HG03521 (cell line): ENCODE measurements around the gene TBC1D14.

ENCODE experiments used
- ATAC-seq: cut with Tn5 transposase; IDR thresholded peaks from one replicate; pipeline ENCODE4 v1.9.1; 2021; ENCODE audit warnings: mild to moderate bottlenecking, moderate library complexity; ENCODE audit not compliant: unreplicated experiment

The TBC1D14 gene, protein sequence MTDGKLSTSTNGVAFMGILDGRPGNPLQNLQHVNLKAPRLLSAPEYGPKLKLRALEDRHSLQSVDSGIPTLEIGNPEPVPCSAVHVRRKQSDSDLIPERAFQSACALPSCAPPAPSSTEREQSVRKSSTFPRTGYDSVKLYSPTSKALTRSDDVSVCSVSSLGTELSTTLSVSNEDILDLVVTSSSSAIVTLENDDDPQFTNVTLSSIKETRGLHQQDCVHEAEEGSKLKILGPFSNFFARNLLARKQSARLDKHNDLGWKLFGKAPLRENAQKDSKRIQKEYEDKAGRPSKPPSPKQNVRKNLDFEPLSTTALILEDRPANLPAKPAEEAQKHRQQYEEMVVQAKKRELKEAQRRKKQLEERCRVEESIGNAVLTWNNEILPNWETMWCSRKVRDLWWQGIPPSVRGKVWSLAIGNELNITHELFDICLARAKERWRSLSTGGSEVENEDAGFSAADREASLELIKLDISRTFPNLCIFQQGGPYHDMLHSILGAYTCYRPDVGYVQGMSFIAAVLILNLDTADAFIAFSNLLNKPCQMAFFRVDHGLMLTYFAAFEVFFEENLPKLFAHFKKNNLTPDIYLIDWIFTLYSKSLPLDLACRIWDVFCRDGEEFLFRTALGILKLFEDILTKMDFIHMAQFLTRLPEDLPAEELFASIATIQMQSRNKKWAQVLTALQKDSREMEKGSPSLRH

DNA sequence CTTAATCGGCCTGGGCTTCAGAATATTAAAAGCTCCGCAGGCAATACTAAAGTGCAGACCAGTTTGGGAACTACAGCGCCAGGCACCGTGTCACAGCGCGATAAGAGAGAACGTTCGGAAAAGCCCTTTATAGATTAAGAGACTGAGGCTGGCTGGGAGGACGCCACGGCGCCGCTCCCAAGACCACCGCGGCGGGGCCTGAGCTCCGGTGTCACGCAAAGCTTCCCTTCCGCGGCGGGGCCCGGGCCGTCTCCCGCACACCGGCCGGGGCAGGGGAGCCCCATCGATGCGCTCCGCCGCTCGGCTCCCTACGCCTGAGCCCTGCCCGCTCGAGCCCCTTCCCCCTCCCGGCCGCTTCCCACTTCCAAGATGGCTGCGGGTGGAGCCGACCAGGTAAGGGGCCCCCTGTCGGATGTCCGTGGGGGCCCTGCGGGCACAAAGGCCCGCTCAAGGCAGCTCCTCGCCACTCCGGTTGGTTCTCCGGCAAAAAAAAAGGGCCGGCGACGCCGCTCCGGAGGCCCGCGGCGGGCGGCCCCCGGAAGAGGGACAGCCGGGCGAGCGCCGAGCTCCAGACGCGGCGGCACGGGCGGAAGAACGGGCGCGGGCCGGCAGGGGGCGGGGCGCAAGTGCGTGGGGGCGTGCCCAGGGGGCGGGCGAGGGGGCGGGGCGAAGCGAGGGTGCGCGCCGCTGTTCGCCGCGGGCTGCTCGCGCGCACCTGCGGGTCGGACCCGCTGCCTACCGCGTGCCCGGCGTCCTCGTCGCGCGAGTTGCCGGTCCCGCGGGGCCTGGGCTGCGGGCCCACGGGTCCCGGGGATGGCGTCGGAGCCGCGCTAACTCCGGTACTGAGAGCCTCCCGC, at the start of gene TBC1D14:
Gene TBC1D14 (plus strand): TSS at position 714 of the 857 bp plus-strand sequence. CDS start 13,564 bp downstream, outside the sequence.
- ATAC-seq: peak; percentile 83

DNA sequence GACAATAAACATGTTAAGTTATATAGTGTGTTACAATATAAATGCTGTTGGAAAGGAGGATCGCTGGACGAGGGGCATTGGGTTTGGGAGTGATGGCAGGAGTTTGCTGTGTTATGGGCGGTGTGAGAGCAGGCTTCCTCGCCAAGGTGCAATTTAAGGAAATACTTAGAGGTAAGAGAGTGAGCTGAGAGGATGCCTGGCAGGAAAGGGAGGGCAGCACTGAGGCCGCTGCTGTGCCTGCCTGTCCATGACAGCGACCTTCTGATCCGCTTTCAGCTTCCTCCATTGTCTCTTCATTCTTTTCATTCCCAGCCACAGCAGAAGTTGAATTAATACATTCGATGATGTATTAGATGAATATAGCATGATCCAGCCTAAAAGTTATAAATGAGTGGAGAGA, 41.2 kb upstream of the TBC1D14 start:
- ATAC-seq: no peak

DNA sequence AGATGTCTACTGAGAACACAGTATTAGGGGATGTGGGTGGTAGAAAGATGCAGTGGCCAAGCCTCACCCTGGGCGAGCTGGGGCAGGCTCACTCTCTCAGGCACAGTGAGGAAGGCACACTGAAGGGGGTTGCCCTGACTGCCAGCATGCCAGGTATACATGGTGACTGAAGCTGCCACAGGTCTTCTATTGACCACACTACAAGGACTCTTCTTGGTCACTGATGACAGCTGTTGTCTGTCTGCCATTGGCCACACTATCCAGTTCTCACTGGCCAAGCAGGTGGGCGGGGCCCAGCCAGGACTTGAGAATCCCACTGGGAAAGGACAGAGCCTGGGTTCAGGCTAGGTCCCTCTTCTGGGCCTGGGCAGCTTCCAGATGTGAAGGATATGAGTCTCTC, 39.7 kb upstream of the TBC1D14 start:
- ATAC-seq: no peak

DNA sequence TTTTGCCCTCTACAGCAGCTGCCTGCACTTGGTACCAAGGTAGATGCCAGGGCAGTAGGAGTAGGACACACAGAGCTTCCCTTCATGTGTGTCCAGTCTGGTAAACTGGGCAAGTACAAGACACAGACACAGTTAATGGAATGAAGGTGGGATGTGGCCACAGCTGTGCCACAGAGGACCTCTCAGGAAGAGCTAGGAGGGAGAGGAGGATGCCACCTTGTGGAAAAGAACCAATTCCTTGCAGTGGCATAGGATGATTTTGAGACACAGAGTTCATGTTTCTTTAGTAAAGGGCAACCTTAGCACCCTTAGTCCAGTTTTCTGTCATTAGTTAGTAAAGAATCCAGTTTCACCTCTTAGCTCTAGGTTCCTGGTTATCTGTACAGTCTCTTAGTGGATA, 36.3 kb upstream of the TBC1D14 start:
- no peak for ATAC-seq

DNA sequence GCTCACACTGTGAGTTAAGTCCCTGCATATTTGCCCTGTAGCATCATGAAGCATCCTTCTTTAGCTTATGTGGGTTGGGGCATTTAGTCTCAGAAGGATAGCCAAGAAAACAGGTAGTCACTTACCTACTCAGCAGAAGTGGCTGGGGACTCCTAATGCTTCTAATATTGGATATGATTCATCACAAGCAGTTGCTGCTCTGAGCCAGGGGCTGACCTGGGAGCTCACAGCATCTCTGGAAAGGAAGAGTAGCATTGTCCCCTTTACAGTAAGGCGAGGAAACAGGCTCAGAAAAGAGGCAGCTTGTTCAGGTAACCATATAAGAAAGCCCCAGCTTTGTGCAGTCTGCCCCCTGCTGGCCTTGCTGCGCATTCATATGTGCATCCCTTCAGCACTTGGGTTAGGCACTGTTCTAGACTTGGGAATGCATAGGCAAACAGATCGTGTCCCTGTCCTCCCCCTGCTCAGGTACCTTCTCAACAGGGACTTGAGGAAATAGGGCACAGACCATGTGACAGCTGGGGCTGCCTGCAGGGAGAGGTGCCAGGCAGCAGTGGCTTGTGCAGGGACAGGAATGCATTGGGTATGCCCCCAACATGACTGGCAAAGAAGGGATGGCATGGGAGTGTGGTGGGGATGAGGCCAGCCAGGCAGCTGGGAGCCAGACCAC, 35.7 kb upstream of the TBC1D14 start:
- peak; percentile 46 for ATAC-seq

DNA sequence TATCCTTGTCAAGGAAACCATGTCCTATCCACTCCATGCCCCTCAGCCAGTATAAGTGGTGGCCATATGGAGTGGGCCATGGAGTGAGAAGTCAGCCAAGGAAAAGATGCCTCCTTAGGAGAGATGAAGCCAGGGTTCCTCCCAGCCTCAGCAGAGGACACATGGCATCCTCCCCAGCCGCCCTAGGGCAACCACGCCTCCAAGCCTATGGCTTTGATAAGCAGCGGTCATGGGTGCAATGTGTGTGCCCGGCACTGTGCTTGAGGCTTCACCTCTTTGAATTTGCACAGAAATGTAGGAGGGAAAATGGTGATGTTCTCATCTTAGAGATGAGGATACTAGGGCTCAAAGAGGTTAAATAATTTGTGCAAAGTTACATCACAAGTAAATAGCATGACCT, 34.6 kb upstream of the TBC1D14 start:
- ATAC-seq: no peak

DNA sequence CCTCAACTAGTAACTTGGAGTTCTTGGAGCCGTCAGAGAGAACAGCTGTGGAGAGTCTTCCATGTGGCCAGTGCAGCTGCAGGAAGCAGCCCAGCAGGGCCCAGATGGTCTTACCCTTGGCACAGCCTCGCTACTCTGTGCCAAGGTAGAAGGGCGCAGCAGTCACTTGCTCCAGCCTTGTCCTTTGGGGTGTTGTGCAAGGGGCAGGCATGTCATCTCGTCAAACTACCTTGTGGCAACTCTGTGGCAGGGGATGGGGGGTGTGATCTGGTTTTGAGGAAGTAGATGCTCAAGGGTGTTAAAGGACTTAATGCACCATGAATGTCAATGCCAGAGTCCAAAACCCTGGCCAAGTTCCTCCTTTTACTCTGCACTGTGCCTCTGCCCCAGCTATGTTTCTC, 34.2 kb upstream of the TBC1D14 start:
- no peak for ATAC-seq

DNA sequence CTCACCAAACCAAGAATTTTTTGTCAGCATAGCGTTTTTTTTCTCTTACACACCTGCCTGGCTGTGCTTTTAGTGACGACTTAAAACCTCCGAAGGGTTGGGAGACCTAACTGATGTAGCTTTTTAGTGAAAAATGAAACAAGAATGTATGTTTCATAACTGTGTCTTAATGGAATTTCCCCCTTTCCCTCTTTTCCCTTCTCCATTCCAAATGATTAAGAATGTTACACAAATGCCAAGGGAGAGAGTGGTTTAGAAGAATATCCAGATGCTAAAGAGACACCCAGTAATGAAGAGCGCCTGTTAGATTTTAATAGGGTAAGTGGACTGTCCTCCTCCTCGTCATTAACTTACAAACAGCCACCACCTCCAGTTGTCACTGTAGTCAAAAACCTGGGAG, 33.2 kb upstream of the TBC1D14 start:
- no peak for ATAC-seq

DNA sequence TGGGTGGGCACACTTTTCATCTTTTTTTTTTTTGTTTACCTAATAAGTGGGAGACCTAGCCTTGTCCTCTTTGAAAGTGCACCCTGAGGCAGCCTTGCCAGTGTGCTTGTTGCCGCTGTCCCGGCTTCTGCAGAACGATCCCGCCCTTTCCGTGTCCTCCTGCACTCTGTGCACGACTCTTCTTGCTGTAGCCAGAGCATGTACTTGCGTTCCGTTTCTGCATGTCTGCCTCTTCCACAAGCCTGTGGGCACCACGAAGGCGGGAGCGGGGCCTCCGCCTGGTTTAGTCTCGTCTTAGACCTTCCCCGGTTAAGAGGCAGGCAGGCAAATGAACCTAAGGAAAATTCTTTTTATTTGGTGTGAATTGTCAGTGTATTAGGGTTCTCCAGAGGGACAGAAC, 32.6 kb upstream of the TBC1D14 start:
- no peak for ATAC-seq

DNA sequence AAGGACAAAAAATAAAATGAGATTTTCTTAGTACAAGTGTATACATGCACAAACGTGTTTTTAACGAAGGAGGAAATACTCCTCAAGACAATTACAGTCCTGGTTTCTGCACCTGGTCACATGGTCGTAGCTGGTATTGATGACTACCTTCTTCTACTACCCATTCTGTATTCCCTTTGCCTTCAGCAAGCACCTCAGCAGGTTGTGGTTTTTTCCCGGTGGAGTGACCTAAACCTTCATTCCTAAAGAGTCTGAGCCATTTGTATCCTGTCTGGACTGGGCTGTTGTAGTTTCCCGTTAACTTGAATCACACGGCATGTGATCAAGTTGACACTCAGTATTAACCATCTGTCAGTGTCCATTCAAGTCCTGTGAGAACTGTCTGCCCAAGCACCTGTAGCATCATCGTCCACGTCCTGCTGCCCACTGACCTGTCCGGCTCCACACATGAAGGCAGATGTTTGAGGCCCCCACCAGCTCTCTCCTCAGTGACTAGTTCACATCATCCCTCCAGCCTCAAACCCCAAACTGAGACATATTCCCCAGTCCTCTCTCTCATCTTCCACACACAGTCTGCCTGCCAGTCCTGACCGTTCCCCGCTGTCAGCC, 31.1 kb upstream of the TBC1D14 start:
- no peak for ATAC-seq

DNA sequence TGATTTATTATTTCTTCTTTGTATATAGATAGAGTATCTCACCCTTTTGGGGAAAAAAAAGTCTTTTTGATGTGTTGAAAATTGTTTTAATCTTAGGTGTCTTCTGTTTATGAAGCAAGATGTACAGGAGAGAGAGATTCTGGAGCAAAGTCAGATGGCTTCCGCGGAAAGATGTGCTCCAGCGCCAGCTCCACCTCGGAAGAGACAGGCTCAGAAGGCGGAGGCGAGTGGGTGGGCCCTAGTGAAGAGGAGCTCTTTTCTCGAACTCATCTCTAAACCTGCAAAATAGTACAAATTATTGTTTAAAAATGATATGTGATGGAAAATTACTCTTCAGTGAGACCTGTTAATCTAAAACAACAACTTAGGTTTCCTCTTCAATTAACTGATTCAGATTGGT, 28.9 kb upstream of the TBC1D14 start:
- ATAC-seq: no peak

DNA sequence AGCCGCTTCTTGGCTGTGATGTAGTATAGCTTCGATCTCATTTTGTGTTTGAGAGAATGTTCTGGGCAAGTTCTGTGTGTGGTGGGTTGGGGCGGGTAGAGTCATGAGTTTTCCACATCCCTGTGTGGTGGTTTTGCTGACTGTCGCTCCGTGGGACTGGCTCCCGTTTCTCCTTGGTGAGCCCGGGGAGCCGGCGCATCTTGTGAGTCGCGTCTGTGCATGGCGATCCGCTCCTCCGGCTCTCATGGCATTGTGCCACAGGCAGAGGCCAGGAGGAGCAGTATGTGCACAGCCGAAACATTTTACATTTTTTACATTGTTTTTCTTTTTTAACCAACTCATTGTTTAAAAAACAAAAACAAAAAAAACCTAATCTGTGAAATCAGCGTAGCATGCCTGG, 27.7 kb upstream of the TBC1D14 start:
- no peak for ATAC-seq

DNA sequence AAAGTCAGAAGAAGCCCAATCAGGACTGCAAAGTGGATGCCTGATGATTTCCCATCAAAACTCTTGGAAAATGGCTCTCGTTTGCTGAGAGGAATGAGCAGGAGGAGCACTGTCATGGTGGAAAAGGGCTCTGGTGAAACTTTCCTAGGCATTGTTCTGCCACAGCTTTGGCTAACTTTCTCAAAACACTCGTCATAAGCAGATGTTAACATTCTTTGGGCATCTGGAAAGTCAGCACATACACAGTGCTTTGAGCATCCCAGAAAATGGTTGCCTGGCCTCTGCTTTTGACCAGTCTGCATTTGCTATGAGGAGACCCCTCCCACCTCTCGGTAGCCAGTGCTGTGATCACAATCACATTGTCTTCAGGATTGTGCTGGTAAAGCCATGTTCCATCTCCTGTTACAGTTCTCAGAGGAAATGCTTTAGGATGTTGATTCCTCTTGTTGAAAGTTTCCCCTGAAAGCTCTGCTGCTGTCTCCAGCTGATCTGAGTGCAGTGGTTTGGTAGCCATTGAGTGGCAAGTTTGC, 25.2 kb upstream of the TBC1D14 start:
- no peak for ATAC-seq

DNA sequence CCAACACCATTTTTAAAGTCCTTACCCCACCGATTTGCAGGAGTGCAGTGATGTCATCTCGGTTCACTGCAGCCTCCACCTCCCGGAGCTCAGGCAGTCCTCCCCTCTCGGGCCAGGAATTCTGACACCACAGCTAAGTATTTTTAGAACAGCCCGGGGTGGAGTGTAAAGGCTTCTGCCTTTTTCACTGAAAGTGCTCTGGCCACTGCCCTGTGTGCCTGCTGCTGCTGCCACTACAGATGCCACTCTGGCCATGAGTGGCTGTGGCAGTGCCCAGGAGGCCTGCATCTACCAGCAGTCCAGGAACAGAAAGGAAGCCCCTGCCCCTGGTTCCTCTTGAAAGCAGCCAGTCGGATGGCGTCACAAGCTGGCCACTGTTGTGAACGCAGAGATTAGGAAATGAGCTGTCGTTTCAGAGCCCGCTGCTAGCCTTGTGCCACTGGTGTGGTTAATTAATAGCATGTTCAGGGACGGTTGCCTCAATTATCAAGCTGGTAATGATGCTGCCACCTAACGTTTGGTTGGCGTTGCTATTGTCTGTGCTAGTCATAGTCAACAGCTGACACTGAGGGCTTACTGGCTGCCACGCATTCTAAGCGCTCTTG, 23.6 kb upstream of the TBC1D14 start:
- no peak for ATAC-seq

DNA sequence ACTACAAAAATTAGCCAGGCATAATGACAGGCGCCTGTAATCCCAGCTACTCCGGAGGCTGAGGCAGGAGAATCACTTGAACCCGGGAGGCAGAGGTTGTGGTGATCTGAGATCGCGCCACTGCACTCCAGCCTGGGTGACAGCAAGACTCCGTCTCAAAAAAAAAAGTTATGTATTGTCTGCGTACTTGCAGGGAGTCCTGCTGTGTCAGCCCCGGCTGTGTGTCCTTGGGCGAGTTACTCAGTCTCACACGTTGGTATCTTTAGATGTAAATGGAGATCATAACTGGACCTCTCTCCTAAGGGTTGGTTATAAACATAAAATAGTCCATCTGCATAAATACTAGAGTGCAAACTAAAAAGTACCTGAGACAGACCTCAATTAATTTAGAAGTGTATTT, 22.7 kb upstream of the TBC1D14 start:
- no peak for ATAC-seq

DNA sequence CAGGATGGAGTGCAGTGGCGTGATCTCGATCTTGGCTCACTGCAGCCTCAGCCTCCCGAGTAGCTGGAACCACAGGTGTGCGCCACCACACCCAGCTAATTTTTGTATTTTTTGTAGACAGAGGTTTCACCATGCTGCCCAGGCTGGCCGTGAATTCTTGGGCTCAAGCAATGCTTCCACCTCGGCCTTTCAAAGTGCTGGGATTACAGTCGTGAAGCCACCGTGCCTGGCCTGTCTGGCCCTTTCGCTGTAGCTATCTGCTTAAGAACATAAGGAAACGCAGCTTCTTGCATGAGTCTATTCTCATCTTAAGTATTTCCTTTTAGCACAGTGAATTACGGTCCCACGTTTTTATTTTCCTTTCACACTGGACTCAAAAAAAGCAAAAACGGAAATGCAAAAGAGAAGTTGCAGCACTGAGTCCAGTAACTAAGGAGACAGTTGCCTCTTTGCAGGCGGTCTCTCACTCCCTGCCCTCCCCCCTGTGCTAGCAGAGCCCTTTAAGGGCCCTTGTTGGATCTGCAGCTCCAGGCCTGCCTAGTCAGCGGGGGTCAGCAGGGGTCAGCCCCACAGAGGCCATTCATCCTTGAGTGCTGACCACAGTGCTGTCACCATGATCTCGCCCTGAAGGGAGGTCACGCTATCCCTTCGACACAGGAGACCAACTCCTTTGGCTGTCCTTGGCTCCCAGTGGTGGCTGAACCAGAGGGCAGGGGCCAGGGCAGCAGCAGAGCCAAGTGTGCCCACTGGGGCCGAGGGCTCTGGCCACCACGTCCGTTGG, 21.8 kb upstream of the TBC1D14 start:
- no peak for ATAC-seq

DNA sequence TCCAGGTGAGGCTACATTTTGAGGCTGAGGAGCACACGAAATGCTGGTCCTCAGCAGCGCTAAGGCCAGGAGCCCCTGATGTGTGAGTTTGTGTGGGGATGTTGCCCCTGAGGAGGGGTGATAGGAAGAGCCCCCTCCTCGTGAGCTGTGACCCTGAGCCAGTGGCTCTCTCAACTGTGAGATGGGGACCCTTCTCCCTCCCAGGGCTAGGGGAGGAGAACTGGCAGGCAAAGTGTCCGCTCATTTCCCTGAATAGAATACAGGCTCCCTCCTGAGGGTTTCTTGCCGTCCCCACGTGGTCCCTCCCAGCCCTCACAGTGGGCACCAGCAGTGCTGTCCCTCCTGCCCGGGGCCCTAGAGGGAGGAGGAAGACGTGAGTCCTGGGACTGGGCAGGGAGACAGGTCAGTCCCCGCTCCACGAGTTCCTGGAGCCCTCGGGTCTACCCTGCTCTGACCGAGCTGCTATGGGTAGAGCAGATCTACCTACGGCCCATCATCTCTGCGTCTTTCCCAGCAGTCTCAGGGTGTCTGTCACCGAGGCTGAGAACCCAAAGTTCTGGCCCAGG, 21.0 kb upstream of the TBC1D14 start:
- ATAC-seq: no peak

DNA sequence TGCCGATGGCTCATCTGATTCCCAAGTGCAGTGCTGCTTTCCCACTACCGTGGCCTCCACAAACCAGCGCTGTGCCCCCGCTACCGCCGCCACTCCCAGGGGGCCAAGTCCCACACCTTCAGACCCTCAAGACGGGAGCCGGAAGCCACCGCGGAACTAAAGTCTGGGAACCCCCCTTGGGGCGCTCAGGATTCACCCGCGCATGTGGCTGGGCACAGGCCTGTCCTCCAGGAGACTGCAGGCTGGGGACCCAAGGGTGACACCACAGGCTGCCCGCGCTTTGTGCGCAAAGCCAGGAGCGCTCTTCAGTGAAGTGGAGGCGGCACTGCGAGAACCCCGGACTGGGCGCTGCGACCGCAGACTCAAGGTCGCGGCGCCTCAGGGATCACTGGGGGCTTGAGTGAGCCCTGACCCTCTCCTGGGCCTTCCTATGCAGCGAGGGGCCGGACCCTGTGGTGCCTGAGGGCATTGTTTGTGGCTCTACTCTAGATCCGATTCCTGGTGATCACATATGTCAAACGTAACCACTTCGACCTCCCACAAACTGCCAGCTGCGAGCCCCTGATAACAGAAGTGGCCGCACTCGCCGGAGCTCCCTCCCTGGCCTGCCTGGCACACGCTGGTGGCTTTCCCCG, 20.4 kb upstream of the TBC1D14 start:
- no peak for ATAC-seq
